ENCODE measurements around the gene ZNF628. TPM values are rescaled to one million over a fixed set of nuclear protein-coding genes. Genes with fewer than 3 reads are reported as not detected.

Gene ZNF628
- 2.5 and 9.8 TPM in 2 replicates for total RNA-seq

GRCh38 chr19:55476100-55476775, at the start of gene ZNF628:
TSS of gene ZNF628 (plus strand) at chr19:55476617. CDS start at chr19:55479911, 3,294 bp downstream.

GRCh38 chr19:55443045-55443823, 33.2 kb upstream of the ZNF628 start, which contains the start of gene SHISA7:
TSS of gene SHISA7 (minus strand) at chr19:55443300. CDS start at chr19:55442863, 437 bp downstream.

GRCh38 chr19:55461259-55461973, 15.0 kb upstream of the ZNF628 start, which contains the start of gene ISOC2:
TSS of gene ISOC2 (minus strand) at chr19:55461642. CDS start at chr19:55456486, 5,156 bp downstream.

GRCh38 chr19:55464662-55465054, 11.8 kb upstream of the ZNF628 start, which contains the start of gene C19orf85:
TSS of gene C19orf85 (minus strand) at chr19:55464751. CDS start at chr19:55464554, 197 bp downstream.

GRCh38 chr19:55484593-55485438, 8.4 kb downstream of the ZNF628 start, which contains the start of gene NAT14:
TSS of gene NAT14 (plus strand) at chr19:55485188. CDS start at chr19:55485709, 521 bp downstream.

GRCh38 chr19:55487924-55488687, 11.7 kb downstream of the ZNF628 start, which contains the start of gene SSC5D:
TSS of gene SSC5D (plus strand) at chr19:55488436. CDS start at chr19:55488590, 154 bp downstream.

Other genes starting within 250 kb of the ZNF628 start
- 2.0 and 2.4 TPM in 2 replicates for gene TMEM86B, start 247.9 kb upstream of the ZNF628 start, total RNA-seq
- gene PPP6R1, start 217.6 kb upstream of the ZNF628 start, total RNA-seq = 44.2 and 52.3 TPM in 2 replicates
- gene HSPBP1, start 196.5 kb upstream of the ZNF628 start, total RNA-seq = 30.4 and 37.2 TPM in 2 replicates
- gene BRSK1, start 192.6 kb upstream of the ZNF628 start, total RNA-seq = 0.29 and 1.3 TPM in 2 replicates
- not detected in 2 replicates for gene TMEM150B, start 151.3 kb upstream of the ZNF628 start, total RNA-seq
- gene KMT5C, start 136.7 kb upstream of the ZNF628 start, total RNA-seq = 5.6 and 9.8 TPM in 2 replicates
- not detected in 2 replicates for gene COX6B2, start 121.9 kb upstream of the ZNF628 start, total RNA-seq
- gene GARIN5B, start 113.4 kb upstream of the ZNF628 start, total RNA-seq = not detected in 2 replicates
- 0.33 TPM in 1 of 2 replicates, not detected in the other for gene IL11, start 106.2 kb upstream of the ZNF628 start, total RNA-seq
- gene TMEM190, start 99.8 kb upstream of the ZNF628 start, total RNA-seq = not detected in 2 replicates
- gene TMEM238, start 92.3 kb upstream of the ZNF628 start, total RNA-seq = 0.33 TPM in 1 of 2 replicates, not detected in the other
- 445 and 511 TPM in 2 replicates for gene RPL28, start 90.7 kb upstream of the ZNF628 start, total RNA-seq
- 106 and 121 TPM in 2 replicates for gene UBE2S, start 68.8 kb upstream of the ZNF628 start, total RNA-seq
- gene SHISA7, start 33.3 kb upstream of the ZNF628 start, total RNA-seq = not detected in 2 replicates
- 60.9 and 67.6 TPM in 2 replicates for gene ISOC2, start 15.0 kb upstream of the ZNF628 start, total RNA-seq
- not detected in 2 replicates for gene C19orf85, start 11.9 kb upstream of the ZNF628 start, total RNA-seq
- 10.7 and 15.7 TPM in 2 replicates for gene NAT14, start 8.6 kb downstream of the ZNF628 start, total RNA-seq
- gene SSC5D, start 11.8 kb downstream of the ZNF628 start, total RNA-seq = 0.33 and 0.57 TPM in 2 replicates
- gene SBK2, start 60.5 kb downstream of the ZNF628 start, total RNA-seq = not detected in 2 replicates
- under 0.01 and 0.10 TPM in 2 replicates for gene SBK3, start 68.9 kb downstream of the ZNF628 start, total RNA-seq
- gene ZNF579, start 104.2 kb downstream of the ZNF628 start, total RNA-seq = 5.1 and 11.8 TPM in 2 replicates
- gene FIZ1, start 122.9 kb downstream of the ZNF628 start, total RNA-seq = 3.9 and 4.9 TPM in 2 replicates
- gene ZNF524, start 123.7 kb downstream of the ZNF628 start, total RNA-seq = 11.9 and 13.7 TPM in 2 replicates
- gene ZNF865, start 129.0 kb downstream of the ZNF628 start, total RNA-seq = 1.2 and 2.0 TPM in 2 replicates
- 4.5 and 6.5 TPM in 2 replicates for gene ZNF784, start 147.9 kb downstream of the ZNF628 start, total RNA-seq
- gene ZNF580, start 164.4 kb downstream of the ZNF628 start, total RNA-seq = 6.9 and 7.4 TPM in 2 replicates
- 20.1 and 34.9 TPM in 2 replicates for gene ZNF581, start 167.0 kb downstream of the ZNF628 start, total RNA-seq
- 9.4 and 14.0 TPM in 2 replicates for gene CCDC106, start 171.6 kb downstream of the ZNF628 start, total RNA-seq
- 109 and 121 TPM in 2 replicates for gene U2AF2, start 178.4 kb downstream of the ZNF628 start, total RNA-seq
- gene EPN1, start 198.6 kb downstream of the ZNF628 start, total RNA-seq = 59.1 and 74.6 TPM in 2 replicates

Data from vein endothelial cell (primary cell).